UCSD-AML1 (cell line): ENCODE measurements around the gene RRP1B.
"Not testable (repeated sequence)": the region's sequence is repeated elsewhere in the genome, so short reads cannot be mapped to it uniquely, and the experiment has no call there.

Source experiments
- DNase-seq: peaks from one replicate; lab custom pipeline; 2025; ENCODE audit not compliant: unreplicated experiment; lab: John Stamatoyannopoulos, UW

RRP1B gene

GRCh38 chr21:43640400-43640799 lies 19.0 kb upstream of the RRP1B start:
- no peak for DNase-seq

GRCh38 chr21:43643193-43643592 lies 16.2 kb upstream of the RRP1B start:
- DNase-seq = no peak

GRCh38 chr21:43644071-43644470 lies 15.3 kb upstream of the RRP1B start:
- no peak for DNase-seq

GRCh38 chr21:43644609-43645008 lies 14.8 kb upstream of the RRP1B start:
- no peak for DNase-seq

- DNase-seq = peak; percentile 29
These were observed 14.0 kb upstream of the RRP1B start for GRCh38 chr21:43645136-43645891.

DNA sequence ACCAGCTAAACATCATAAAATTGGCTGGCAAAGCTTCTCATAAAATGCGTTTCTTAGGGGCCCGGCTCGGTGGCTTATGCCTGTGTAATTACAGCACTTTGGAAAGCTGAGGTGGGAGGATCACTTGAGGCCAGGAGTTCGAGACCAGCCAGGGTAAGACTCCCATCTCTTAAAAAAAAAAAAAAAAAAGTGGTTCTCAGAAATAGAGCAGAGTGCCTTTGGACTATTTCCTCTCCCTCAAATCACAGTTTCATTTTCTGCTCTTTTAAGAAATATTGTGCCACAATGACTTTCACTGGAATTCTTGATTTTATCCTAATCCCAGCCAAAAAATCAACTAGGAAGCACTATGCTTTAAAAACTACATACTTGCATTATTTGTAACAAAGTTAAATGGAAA lies 13.4 kb upstream of the RRP1B start:
- no peak for DNase-seq

- peak; percentile 81 for DNase-seq
These were observed 12.7 kb upstream of the RRP1B start for GRCh38 chr21:43646550-43647260.

DNA sequence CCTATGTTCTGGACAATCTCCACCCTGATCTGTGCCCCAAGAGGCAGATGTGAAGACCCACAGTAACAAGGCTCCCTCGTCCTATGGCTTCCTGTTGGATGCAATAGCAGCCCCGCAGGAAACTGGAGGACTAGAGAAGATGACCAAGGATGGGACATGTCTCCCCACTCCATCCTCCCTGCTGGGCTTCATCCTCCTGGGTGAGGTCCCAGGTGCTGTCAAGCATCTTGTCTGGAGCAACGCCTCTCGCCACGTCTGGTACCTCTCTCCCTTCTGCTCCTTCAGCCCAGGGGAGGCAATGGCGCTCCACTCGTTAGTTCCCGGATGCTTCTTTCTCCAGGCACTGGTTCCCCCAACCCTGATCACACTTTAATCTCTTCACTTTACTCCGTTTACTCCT lies 11.2 kb upstream of the RRP1B start:
- DNase-seq = no peak

DNA sequence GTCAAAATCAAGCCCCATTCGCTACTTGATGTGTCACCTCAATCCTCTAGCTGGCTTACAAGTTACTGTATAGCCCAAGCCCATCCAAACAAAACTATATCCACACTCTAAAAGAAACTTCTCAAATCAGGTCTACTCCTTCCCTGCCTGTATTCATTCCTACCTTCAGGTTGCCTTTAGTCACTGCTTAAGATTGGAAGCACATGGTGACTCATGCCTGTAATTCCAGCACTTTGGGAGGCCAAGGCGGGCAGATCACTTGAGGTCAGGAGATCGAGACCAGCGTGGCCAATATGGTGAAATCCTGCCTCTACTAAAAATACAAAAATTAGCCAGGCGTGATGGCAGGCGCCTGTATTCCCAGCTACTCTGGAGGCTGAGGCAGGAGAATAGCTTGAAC lies 7.4 kb upstream of the RRP1B start:
- not testable (repeated sequence) for DNase-seq

GRCh38 chr21:43652616-43653015 lies 6.7 kb upstream of the RRP1B start:
- no peak for DNase-seq

DNA sequence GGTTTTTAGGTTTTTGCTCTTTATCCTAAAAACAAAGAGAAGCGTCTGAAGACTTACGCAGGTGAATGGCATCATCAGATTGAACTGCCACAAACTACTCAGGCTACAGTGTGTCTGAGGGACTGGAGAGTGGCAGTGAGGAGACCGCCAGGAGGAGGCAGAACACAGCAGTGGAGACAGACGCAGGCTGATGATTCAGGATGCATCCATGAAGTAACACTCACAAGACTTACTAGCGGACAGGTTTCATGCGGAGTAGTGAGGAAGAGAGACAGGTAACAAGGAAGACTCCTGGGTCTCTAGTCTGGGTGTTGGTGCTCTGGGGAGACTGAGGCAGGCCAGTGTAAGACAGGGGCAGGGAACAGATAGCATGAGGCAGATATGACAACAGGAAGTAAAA lies 5.7 kb upstream of the RRP1B start:
- no peak for DNase-seq

DNA sequence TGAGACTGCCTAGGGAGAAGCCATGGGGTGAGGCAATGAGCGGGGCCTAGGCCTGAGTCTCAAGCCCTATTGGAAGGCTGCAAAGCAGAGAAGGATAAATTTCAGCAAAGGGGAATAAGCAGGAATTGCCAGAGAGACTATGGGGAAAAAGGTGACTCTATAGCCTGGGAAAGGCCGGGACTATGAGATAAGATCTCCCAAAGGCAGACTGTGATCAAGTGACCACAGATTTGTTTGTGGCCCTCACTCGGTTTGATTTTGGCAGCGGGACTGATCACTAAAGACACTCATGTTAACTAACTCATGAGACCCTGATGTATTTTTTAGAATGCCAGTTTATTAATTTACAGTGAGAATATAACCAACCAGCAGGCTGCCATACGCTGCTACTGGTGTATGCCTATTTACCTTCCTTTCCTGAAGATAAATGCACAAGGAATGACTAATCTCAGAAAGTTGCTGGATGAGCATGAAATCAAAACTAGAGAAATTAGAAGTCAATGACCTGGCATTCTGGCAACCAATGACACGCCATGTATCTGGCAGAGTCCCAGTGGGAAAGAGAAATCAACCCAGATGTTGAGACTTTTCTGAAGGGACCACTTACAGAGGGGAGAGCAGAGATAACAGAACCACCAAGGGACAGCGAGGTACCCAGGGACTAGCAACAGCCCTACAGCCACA lies 4.4 kb upstream of the RRP1B start:
- no peak for DNase-seq

DNA sequence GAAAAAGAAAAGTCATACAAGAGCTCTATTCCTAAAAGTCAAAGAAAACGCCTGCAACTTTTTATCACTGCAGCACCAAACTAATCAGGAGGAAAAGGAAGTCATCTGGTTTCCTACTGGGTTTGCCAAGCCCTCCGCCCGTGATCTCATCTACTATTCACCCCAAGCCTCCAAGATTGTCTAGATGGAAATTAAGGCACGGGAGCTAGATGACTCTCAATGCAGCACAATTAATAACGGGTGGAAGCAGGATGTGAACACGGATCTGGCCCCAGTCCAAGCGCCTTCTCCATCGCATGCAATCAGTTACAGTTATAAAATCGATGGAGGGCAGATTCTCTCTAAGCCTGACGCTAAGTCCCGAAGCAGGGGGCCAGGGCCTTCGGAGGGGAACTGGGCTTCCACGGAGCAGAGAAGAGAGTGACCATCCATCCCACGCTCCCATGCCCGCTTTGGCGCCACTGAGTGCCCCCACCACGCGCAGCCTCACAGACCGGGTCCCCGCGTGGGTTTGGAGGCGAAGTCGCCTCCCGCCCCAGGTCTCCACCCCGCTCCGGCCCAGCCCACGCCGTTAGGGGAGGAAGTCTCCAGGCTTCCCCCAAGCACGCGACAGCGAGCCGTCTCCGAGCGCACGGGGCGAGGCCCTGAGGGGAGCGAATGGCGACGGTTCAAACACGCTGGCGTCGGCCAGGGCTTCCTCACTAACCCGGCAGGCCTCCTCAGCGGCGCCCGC lies 1.8 kb upstream of the RRP1B start:
- DNase-seq = peak; percentile 38

GRCh38 chr21:43658088-43658741 lies 1.1 kb upstream of the RRP1B start:
- no peak for DNase-seq

DNA sequence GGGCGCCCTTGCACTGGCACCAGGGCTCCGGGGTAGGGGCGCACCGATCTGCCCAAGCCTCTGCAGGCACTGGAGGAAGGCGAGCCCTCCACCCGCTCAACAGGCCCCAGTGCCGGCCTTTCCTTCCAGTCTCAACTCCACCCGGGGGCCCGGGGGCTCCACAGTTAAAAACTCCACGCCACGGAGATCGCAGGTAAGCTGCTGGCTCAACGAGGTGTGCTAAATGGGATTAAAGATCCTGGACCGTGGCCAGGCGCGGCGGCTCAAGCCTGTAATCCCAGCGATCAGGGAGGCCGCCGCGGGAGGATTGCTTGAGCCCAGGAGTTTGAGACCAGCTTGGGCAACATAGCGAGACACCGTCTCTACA lies 608 bp upstream of the RRP1B start:
- no peak for DNase-seq

DNA sequence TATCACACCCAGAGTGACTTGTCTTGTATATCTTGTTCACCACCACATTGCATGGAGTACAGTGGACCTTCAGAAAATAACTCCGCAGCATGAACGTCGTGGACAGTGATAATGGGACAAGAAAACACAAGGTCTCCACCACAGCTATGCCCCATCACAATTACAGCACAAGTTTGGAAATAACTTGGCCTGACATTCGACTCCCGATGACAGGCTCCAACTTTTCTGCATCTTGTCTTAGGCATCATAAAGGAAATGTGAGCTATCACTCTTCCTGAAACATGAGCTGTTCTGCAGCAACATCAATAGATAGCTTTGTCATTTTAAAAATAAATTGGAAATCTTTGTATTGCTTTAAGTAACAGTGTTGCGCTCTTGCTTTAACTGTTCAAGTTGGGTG lies 2.9 kb downstream of the RRP1B start:
- DNase-seq = no peak

GRCh38 chr21:43663033-43663432 lies 3.7 kb downstream of the RRP1B start:
- no peak for DNase-seq

DNA sequence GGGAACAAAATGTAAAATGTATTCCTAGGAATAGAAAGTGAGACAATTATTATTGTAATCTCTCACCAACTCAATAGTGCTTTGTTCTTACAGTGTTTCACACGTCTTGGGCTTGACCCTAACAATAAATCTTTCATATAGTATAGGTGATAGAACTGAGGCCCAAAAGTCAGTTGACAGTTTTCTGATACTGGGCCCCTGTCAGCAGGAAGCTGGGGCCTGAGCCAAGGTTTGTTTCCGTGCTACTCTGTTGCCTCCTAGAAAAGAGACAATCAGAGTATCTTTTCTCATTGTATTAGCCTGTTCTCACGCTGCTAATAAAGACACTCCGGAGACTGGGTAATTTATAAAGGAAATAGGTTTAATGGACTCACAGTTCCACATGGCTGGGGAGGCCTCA lies 5.0 kb downstream of the RRP1B start:
- no peak for DNase-seq

- no peak for DNase-seq
These were observed 6.5 kb downstream of the RRP1B start for GRCh38 chr21:43665879-43666278.

GRCh38 chr21:43667191-43667904 lies 8.0 kb downstream of the RRP1B start:
- DNase-seq = no peak
